Stimulated activated naive CD8-positive, alpha-beta T cell treated with anti-CD3 and anti-CD28 coated beads, Interleukin-15, Interleukin-2, amounts not matched to agents 100 U/mL and 50 U/mL, for 24 hours (primary cell): Measurements from ENCODE around the gene ITGA1.

Experiments used
- ATAC-seq: fragments of 150-1000 bp; cut with Tn5 transposase; one replicate; pipeline ENCODE4 v1.10.0; 2021
- DNase-seq: peaks from one replicate; pipeline ENCODE4 v3.0.0; 2021

Gene ITGA1

GRCh38 chr5:52998552-52999313 is 211.0 kb downstream of the ITGA1 start:
- DNase-seq: no peak
- ATAC-seq: no peak

- ATAC-seq: peak; percentile 59
- DNase-seq: no peak
Measured at GRCh38 chr5:52999344-52999949, 211.7 kb downstream of the ITGA1 start.

- ATAC-seq (no peak), DNase-seq (no peak)
Measured at GRCh38 chr5:53001541-53001940, 213.8 kb downstream of the ITGA1 start.

- DNase-seq (no peak), ATAC-seq (no peak)
Measured at GRCh38 chr5:53002491-53002890, 214.8 kb downstream of the ITGA1 start.

GRCh38 chr5:53003144-53003543 is 215.4 kb downstream of the ITGA1 start:
- DNase-seq (no peak), ATAC-seq (no peak)

- ATAC-seq: no peak
- no peak for DNase-seq
Measured at GRCh38 chr5:53006911-53007890, 219.5 kb downstream of the ITGA1 start.

- DNase-seq (peak; percentile 29), ATAC-seq (peak; percentile 93)
Measured at GRCh38 chr5:53008751-53009150, 221.0 kb downstream of the ITGA1 start.
